HG03460 (cell line): ENCODE results near the gene TLCD1.

Source experiments
- ATAC-seq: cut with Tn5 transposase; IDR thresholded peaks from one replicate; pipeline ENCODE4 v1.9.1; 2021; ENCODE audit not compliant: unreplicated experiment

Gene TLCD1

GRCh38 chr17:28689011-28689410 lies 37.0 kb downstream of the TLCD1 start:
- no peak for ATAC-seq

GRCh38 chr17:28688481-28688880 lies 37.6 kb downstream of the TLCD1 start:
- ATAC-seq = no peak

GRCh38 chr17:28686296-28686695 lies 39.7 kb downstream of the TLCD1 start:
- no peak for ATAC-seq

GRCh38 chr17:28685366-28685765 lies 40.7 kb downstream of the TLCD1 start:
- ATAC-seq = no peak

GRCh38 chr17:28684963-28685362 lies 41.1 kb downstream of the TLCD1 start:
- ATAC-seq = no peak

GRCh38 chr17:28682655-28683054 lies 43.4 kb downstream of the TLCD1 start:
- no peak for ATAC-seq

GRCh38 chr17:28675980-28676379 lies 50.1 kb downstream of the TLCD1 start:
- no peak for ATAC-seq

GRCh38 chr17:28675490-28675889 lies 50.5 kb downstream of the TLCD1 start:
- no peak for ATAC-seq
